ENCODE measurements around the gene PTPRD.
"Not testable (repeated sequence)": the region's sequence is repeated elsewhere in the genome, so short reads cannot be mapped to it uniquely, and the experiment has no call there.

Gene PTPRD

GRCh38 chr9:10534850-10535249 is 78.0 kb downstream of the PTPRD start:
- POLR2A ChIA-PET = no interaction called here
- CTCF ChIA-PET = no interaction called here
- no peak for DNase-seq (ENCODE audit: low read depth, low spot score)
- H3K4me3 ChIP-seq (ENCODE audit: low read depth, low read length) = no peak overlapping the region
- TF ChIP-seq CTCF (IDR thresholded peaks at IDR 0.05; ENCODE audit: insufficient read depth, low read length, missing control alignments) = no peak

GRCh38 chr9:10525972-10526371 is 86.8 kb downstream of the PTPRD start:
- H3K4me3 ChIP-seq (ENCODE audit: low read depth, low read length) = no peak overlapping the region
- no peak for DNase-seq (ENCODE audit: low read depth, low spot score)
- CTCF ChIA-PET = no interaction called here
- POLR2A ChIA-PET = no interaction called here
- TF ChIP-seq CTCF (IDR thresholded peaks at IDR 0.05; ENCODE audit: insufficient read depth, low read length, missing control alignments) = no peak

GRCh38 chr9:10523164-10523563 is 89.6 kb downstream of the PTPRD start:
- ChIA-PET CTCF (no interaction called here), POLR2A (no interaction called here)
- TF ChIP-seq CTCF (IDR thresholded peaks at IDR 0.05; ENCODE audit: insufficient read depth, low read length, missing control alignments) = no peak
- DNase-seq (ENCODE audit: low read depth, low spot score) = no peak
- no peak overlapping the region for H3K4me3 ChIP-seq (ENCODE audit: low read depth, low read length)

- no peak overlapping the region for H3K4me3 ChIP-seq (ENCODE audit: low read depth, low read length)
- POLR2A ChIA-PET = no interaction called here
- DNase-seq (ENCODE audit: low read depth, low spot score) = no peak
- CTCF ChIA-PET = no interaction called here
- no peak for TF ChIP-seq CTCF (IDR thresholded peaks at IDR 0.05; ENCODE audit: insufficient read depth, low read length, missing control alignments)
Observed at GRCh38 chr9:10512144-10512543, 100.7 kb downstream of the PTPRD start.

- TF ChIP-seq CTCF (IDR thresholded peaks at IDR 0.05; ENCODE audit: insufficient read depth, low read length, missing control alignments) = no peak
- CTCF ChIA-PET = no interaction called here
- no peak for DNase-seq (ENCODE audit: low read depth, low spot score)
- H3K4me3 ChIP-seq (ENCODE audit: low read depth, low read length) = no peak overlapping the region
- POLR2A ChIA-PET = no interaction called here
Observed at GRCh38 chr9:10488937-10489336, 123.9 kb downstream of the PTPRD start.

GRCh38 chr9:10479172-10479571 is 133.6 kb downstream of the PTPRD start:
- TF ChIP-seq CTCF (IDR thresholded peaks at IDR 0.05; ENCODE audit: insufficient read depth, low read length, missing control alignments) = no peak
- POLR2A ChIA-PET = no interaction called here
- CTCF ChIA-PET = no interaction called here
- H3K4me3 ChIP-seq (ENCODE audit: low read depth, low read length) = no peak overlapping the region
- no peak for DNase-seq (ENCODE audit: low read depth, low spot score)

- CTCF ChIA-PET; POLR2A ChIA-PET; DNase-seq (ENCODE audit: low read depth, low spot score); H3K4me3 ChIP-seq (ENCODE audit: low read depth, low read length): not testable (repeated sequence)
Observed at GRCh38 chr9:10449201-10449617, 163.6 kb downstream of the PTPRD start.

Measured in AG04449 (cell line).